GM19328 (cell line): ENCODE results near the gene TAF10.

ENCODE experiments used
- ATAC-seq: cut with Tn5 transposase; IDR thresholded peaks from one replicate; pipeline ENCODE4 v1.9.1; 2021; ENCODE audit warnings: mild to moderate bottlenecking, moderate library complexity; ENCODE audit not compliant: unreplicated experiment

The TAF10 gene

DNA sequence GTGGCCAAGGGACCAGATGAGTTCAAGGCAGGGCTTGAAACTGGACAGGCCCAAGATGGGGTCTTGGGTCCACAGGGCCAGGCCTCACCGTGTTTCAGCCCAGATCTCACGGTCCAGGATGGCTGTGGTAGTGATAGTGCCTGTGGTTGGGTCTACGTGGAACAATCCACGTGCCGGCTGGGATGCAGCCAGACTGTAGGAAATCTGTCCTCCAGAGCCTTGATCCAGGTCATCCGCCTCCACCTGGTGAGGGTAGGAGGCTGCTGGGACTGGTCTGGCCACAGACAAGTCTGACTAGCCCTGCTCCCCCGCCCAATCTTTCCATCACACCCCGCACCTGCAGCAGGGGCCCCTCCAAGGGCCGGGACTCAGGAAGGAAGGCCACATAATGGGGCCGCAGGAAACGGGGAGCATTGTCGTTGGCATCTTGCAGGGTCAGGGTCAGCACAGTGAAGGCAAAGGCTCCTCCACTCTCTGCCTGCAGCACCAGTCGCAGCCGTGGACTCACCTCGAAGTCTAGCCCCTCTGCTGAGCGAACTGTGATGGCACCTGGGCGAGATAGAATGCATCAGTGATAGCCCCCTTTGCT lies 13.9 kb upstream of the TAF10 start:
- no peak for ATAC-seq

DNA sequence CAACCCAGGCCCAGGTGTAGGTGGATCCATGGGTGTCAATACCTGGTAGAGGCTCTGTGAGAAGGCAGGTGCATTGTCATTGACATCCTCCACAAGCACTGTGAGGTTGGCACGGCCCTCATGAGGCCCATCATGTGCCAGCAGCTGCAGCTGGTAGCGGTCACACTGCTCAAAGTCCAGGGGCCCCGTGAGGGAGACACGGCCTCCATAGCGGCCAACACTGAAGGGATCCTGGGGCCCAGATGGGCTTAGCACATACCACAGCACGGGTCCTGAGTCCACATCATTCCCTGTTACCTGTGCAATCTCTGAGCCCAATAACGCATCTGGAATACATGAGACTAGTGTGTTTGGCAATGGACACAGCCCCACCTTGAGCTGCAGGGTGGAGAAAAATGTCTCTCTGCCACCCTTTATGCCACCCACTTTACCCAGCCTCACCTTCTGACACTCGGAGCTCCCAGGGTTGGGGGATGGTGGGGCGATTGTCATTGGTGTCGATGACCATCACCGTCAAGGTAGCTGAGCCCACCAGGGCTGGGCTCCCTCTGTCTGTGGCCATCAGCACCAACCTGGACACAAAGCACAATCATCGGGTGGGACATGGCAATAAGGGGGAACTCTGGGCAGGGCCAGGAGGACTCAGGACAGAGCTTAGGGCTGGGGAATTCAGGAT lies 13.3 kb upstream of the TAF10 start:
- no peak for ATAC-seq

DNA sequence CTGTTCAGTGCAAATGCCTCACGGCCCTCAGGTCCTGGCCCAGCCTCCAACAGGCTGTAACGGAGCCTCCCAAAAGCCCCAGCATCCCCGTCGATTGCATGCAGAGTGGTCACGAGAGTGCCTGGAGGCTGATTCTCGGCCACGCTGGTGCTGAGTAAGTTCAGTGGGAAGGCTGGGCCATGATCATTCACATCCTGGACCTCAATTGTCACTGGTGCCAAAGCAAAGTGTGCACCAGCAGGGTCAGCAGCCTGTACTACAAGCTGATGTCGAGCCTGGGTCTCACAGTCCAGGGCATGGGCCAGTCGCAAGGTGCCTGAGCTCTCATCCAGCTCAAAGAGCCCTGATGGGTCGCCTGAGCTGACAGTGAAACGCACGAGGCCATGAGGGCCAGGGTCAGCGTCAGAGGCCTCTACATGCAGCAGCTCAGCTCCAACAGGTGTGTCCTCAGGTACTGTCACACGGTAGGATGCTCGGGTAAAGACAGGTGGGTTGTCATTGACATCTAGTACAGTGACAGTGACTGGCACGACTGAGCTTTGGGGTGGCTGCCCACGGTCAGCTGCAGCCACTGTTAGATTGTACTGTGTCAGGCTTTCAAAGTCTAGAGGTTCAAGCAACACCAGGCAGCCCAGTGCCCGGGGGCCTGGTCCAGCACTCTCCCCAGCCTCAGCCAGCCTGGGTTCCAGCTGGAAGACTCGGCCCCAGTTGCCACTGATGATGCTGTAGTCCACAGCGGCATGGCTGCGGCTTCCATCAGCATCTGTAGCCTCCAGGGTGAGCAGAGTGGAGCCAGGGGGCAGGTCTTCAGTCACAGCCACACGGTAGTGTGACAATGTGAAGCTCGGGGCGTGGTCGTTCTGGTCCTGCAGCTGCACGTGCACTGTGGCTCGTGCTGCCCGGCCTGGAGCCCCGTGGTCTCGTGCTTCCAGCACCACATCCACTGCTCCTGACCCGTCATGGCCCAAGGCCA lies 11.7 kb upstream of the TAF10 start:
- no peak for ATAC-seq

DNA sequence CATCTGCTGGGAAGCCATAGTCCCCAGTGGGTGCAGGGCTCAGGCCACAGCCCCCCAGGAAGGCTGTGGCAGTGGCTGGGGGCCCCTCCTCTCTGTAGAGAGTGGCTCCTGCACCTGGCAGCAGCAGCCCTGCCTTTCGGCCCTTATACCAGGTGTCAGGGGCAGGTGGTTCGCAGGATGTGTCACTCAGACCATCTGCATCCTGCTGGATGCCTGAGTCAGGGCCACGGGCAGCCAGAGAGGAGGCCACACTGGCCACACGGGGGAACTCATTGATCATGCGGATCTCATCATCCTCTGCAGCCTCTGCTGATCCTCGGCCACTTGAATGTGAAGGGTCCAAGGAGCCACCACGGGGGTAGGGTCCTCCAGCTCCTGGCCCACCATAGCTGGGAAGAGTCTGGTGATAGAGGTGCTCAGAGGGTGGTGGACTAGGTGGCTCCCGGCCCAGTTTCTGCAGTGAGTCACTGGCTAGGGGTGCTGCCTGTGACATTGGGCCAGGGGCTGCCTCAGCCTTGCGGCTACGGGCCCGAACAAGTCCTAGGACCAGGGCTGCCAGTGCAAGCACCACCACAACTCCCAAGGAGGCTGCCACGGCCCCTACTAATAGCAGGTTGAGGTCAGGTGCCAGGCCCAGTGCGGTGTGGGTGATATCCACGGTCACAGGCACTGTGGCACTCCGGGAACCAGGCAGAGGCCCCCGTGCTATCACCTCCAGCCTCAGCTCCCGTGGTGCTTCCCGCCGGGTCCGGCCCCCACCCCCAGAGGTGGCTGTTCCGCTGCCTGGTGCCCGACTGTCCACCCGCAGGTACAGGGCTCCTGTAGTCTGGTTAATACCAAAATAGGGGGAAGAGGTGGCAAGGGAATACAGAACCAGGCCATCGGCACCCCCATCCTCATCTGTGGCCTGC lies 10.5 kb upstream of the TAF10 start:
- no peak for ATAC-seq

DNA sequence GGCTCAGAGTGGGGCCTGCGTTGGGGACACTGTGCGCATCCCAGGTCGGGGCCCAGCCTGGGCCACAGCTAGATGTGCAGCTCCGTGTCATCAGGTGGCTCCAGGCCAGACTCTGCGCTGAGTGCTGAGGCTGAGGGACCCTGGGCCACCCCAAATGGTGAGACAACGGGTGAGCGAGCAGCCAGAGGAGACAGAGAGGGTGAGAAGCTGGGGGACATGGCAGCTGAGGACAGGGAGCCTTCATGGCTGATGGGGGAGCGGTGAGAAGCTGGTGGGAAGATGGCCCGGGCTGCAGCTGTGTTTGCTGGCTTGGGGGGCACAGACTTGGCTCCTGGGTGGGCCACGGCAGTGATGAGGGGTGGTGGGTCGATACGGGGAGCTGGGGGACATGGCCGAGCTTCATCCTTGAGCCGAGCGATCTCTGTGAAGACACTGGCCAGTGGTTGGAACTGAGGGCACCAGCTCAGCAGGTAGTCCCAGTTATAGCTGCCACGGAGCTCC lies 9.7 kb upstream of the TAF10 start:
- no peak for ATAC-seq

DNA sequence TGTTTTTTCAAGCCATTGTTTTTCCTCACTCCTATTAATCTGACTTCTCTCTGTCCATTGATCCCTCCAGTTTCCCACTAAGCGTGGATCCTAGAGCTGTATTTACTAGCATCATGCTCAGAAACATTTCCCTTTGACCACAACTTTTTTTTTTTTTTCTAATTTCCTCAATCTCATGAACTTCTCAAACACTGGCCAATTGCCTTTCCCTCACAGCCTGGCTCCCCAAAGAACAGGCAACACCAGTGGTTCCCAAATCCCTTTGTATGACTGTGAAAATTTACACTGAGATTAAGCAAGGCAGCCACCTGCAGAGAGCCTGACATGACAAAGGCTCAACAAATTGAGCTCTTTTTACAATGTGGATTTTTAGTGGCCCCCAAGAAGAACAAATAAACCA lies 8.6 kb upstream of the TAF10 start:
- no peak for ATAC-seq

DNA sequence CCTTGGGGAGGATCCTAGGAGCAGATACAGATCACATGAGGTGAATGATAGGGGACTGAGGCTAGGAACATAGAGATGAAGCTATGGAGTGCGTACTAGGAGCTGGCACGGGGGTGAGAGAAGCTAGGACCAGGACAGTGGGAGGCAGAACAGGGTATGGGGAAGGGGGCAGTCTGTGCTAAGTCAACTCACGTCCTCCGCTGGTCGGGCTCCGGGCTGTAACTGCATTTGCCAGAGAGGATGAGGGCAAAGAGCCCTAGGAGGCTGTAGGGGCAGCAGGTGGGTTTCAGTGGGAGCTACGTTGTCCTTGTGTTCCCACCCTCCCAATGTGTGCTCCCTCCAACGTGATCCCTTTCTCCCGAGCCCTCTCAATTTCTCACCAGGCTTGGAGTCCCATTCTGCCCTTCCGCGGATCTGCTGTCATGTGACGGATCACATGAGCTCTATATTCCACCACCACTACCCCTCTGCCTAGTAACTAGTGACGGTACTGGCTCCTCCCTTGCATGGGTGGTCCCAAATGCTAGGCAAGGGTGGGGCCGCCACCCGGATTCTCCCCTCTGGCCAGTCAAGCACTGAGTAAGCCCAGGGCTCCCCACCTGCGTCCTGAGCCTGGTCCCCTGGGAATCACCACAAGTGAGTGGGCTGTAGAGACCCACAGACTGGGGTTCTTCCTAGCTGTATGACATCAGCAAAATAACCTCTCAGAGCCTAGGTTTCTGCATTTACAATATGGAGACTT lies 7.2 kb upstream of the TAF10 start, which contains the start of gene TPP1:
Gene TPP1 (minus strand): TSS at position 419 of the 742 bp plus-strand sequence. CDS start 22 bp downstream, at position 397.
- peak; percentile 99 for ATAC-seq

DNA sequence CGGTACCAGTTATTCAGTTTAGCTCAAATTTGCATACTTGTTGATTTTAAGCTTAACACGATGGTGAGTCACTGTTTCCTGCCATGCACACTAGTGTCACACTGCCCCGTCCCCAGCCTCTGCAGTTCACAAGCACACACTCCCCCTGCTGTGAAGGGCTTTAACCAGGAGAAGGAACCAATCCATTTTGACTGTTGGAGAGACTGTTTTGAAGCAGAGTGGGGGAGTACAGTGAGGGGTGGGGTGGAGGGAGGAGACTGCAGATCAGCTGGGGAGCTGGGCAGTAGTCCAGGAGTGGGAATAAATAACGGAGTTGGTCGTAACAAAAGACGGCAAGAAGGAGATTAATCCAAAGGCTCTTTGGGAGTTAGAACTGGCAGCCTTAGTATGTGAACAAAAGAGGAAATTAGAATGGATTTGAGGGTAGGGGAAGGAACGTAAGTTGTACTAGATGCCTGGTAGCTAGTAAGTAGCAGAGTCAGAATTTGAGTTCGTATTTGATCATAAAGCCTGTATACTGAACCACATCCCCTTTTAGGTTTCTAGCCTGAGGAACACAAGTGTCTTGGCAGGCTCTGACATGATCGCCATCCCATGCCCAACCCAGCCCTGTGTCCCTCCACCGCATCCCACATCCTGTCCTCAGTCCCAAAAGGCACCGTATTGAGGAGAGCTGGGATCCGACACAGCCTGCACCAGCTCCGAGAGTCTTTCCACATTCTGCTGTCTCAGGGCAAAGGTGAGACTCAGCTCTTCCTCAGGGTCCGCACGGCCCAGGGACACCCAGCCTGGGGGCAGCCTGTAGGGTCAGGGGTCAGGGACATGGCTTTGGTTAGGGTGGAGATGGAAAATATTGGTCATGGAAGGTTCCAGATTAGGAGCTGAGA lies 6.3 kb upstream of the TAF10 start:
- no peak for ATAC-seq

DNA sequence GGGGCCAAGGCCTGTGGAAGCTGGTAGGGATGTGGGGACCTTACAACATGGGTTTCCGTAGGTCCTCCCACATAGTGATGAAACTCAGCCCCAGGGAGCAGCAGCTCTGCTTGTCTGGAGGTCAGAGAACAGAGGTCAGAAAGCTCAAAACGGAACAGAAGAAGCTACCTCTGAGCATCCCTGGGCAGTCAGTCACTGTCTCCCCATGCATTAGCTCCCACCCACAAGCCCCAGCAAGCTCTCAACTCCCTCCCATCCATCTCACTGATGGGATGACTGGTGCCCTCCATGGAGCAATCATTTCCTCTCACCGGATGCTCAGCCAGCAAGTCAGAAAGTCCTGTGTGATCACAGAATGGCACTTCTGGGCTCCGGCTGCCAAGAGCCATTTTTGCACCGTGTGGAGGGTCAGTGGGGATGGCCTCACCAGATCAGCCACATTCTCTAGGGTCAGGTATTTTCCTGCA lies 5.3 kb upstream of the TAF10 start:
- ATAC-seq, result no peak

DNA sequence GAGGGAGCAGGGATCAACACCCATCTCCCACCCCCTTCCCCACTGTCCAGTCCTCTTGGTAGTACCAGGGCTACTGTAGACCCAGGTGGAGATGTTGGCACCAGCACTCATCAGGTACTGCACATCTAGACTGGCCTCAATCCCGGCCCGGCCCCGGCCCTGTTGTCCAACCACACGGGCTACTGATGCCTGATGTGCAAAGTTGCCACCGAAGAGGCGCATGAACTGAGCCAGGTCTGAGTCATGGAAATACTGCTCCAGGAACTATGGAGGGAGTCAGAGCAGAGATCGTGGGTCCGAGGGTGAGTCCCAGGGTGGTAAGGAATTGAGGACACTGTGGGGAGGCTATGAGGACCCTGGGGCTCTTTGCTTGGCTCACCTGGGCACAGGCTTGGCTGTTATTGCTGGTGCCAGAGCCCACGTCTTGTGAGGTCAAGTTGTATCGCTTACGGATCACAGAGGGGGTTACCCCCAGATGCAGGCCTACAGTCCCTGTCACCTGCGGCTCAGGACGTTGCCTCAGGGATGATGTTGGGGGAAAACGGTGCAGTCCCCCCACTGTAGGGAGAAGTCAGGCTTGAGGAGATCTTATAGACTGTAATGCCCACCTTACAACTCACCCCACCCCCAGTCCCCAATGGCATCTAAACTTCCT lies 4.7 kb upstream of the TAF10 start:
- ATAC-seq, result no peak

DNA sequence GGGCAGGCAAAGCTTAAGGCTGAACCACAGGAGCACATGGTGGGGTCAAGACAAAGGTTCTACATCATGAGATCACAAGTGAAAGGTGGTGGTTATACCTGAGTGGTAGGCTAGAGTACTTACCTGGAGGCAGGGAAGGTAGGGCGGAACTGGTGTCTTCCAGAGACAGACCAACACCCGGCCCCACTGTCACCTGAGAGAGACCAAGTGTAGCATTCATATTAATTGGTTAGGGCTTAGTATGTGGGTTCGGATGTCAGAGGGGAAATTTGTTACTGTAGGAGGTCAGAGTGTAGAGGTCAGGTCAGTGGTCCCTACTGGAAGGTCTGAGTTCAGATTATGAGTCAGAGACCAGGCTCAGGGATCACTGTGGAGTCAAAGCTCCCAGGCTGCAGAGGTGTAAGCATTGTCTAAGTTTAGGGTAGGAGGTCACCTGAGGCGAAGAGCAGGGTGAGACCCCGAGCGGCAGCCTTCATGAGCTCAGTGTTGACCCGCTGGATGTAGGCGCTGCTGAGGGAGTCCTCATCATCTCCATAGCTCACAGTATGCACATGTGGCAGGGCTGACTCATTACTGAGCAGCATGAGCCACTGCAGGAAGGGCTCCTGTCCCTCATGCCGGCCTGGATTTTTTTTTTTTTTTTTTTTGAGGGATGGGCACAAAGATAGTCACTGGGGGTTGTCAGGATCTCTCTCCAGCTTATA lies 4.0 kb upstream of the TAF10 start:
- no peak for ATAC-seq

DNA sequence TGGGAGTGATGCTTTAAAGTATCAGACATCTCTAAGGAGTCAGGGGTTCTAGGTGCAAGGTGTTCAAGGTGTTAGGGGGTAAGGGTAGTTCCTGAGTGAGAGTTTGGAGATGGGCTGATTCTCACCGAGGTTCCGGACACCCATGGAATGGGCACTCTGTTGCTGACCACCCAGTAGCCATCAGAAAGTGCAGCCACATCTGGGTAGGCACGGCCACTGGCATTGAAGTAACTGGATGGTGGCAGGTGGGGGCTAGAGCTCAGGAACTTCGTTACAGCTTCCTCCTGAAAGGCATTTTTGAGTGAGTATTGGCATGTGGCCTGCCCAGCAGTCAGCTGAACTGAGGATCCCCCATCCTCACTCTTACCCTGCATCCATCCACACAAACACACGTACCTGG lies 3.0 kb upstream of the TAF10 start:
- ATAC-seq, result no peak

DNA sequence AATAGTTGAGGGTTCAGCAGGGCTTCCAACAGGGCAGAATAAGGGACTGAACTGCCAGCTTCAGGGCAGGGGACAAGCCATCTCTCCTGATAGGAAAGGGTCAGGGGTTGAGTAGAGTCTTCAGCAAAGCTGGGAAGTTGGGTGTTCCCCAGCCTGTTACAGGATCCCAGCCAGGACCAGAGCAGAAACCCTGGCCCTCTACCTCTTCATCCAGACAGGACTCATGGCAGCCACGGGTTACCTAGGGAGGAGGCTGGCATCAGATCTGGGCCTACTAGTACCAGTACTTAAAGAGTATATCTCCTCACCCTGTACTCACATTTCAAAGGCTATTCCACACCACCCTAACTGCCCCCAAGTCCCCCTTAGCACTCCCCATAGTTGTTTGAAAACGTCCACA lies 2.4 kb upstream of the TAF10 start:
- no peak for ATAC-seq

DNA sequence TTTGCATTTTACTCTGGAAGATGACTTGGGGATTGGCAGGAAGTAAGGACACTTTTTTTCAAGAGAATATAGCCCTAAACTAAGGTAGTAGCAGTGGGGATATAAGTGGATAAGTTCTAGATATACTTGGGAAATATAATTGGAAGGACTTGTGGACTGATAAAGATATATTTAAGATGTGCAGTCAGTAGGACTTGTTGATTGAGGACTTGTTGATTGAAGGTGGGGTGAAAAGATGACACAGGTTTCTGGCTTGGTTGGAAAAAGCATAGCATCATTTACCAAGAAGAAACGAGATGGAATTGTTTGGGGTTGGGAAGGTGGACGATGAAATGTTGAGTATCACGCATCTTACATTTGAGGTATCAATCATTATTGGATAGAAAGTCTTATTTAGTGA lies 1.5 kb upstream of the TAF10 start:
- ATAC-seq, result no peak

DNA sequence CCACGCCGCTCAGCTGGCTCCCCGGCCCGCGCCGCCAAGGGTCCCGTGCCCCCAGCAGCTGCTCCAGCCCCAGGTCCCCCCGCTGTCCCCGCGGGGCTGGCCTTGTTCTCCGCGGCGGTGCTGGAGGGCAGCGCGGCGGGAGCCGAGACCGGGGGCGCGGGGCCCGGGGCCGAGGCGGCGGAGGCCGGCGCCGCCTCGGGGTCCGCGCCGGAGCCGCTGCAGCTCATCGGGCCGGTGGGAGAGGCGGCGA lies 128 bp downstream of the TAF10 start:
- ATAC-seq, result peak; percentile 11

DNA sequence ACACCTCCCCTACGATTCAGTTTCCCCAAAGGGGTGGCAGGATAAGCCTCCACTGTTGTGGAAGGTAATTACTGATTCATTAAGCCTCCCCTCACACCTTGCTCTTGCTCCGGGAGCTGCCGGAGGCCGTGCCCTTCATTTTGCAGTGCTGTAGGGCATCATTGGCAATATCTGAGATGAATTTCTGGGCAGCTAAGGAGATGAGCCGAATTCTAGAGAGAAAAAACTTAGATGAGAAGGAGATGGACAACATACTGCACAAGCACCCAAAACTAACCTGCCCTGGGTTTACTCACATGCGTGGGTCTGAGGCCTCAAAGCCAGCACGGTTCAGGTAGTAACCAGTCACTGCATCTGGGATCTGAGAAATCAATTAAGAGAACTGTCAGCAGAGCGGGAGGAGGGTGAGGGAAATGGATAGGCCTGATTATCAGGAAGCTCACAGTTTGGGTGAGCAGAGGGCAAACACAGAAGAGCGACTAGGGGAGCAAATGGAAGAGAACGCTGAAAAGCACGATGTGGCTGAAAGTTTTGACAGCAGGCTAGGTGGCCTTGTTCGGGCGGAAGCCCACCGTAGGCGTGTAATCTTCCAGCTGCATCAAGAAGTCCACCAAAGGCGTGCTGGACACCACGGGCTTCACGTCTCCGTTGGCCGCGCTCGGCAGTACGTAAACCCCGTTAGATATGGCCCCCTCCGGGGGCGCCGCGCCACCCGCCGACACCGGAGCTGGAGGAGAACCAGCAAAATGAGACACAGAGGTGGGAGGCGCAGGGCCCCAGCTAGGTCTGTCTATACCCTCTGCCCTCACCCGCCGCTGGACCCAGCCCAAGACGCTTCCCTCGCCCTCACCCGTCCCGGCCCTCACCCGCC lies 689 bp downstream of the TAF10 start:
- ATAC-seq, result no peak

DNA sequence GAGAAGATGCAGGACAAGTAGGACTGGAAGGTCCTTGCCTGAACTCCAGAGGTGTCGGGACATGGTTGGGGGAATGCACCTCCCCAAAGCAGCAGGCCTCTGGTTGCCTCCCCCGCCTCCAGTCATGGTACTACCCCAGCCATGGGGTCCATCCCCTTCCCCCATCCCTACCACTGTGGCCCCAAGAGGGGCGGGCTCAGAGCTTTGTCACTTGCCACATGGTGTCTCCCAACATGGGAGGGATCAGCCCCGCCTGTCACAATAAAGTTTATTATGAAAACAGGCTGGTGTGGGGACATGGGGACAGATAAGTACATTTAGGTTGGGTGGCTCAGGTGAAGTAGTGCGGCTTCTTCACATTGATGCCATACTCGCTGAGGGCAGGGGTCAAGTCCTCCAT lies 1.4 kb downstream of the TAF10 start:
- ATAC-seq, result no peak
